ENCODE results near the gene EPHA10.

DNA sequence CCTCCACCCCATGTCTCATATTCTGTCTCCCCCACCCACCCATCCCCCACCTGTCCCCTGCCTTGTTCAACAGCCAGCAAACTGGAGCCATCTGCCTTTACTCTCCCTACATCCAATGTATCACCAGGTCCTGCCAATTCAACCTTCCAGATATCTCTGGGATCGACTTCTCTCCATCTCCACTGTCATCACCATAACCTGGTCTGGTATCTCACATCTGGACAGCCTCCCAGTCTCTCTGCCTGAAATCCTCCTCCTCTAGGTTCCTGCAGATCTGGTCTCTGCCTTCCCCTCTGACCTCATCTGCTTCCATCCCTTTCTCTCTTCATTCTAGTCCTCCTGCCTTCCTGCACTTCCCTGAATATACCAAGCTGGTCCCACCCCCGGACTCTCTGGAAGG is 94.8 kb downstream of the EPHA10 start:
- TF ChIP-seq, protein P1, sequence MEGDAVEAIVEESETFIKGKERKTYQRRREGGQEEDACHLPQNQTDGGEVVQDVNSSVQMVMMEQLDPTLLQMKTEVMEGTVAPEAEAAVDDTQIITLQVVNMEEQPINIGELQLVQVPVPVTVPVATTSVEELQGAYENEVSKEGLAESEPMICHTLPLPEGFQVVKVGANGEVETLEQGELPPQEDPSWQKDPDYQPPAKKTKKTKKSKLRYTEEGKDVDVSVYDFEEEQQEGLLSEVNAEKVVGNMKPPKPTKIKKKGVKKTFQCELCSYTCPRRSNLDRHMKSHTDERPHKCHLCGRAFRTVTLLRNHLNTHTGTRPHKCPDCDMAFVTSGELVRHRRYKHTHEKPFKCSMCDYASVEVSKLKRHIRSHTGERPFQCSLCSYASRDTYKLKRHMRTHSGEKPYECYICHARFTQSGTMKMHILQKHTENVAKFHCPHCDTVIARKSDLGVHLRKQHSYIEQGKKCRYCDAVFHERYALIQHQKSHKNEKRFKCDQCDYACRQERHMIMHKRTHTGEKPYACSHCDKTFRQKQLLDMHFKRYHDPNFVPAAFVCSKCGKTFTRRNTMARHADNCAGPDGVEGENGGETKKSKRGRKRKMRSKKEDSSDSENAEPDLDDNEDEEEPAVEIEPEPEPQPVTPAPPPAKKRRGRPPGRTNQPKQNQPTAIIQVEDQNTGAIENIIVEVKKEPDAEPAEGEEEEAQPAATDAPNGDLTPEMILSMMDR (conservative IDR thresholded peaks at IDR 0.05), result no peak
- no peak for TF ChIP-seq EZH2 (IDR thresholded peaks at IDR 0.05; ENCODE audit: low read depth)
